ENCODE measurements around the gene CENATAC.

GRCh38 chr11:118996926-118997626 lies 862 bp upstream of the CENATAC start:
- no peak for TF ChIP-seq JUND (IDR thresholded peaks at IDR 0.05)
- no peak for TF ChIP-seq CTCF (IDR thresholded peaks at IDR 0.05; ENCODE audit: low read depth, low read length, missing input control)
- TF ChIP-seq ZBTB33 (IDR thresholded peaks at IDR 0.05): no peak
- no peak for TF ChIP-seq REST (IDR thresholded peaks at IDR 0.05)
- no peak for TF ChIP-seq SP1 (IDR thresholded peaks at IDR 0.05)
- no peak for TF ChIP-seq TAF1 (conservative IDR thresholded peaks at IDR 0.05)
- no peak for TF ChIP-seq RAD21 (IDR thresholded peaks at IDR 0.05)
- TF ChIP-seq NR2F2 (IDR thresholded peaks at IDR 0.05): no peak
- no peak for TF ChIP-seq MAX (IDR thresholded peaks at IDR 0.05)
- no peak for TF ChIP-seq YY1 (IDR thresholded peaks at IDR 0.05)
- no peak for TF ChIP-seq EGR1 (IDR thresholded peaks at IDR 0.05; ENCODE audit: low read depth in 2 of 2)

Measured in liver (tissue), 3 donors.